ENCODE data around the gene RIT2.

RIT2 gene

GRCh38 chr18:43139288-43139946 is 23.9 kb upstream of the RIT2 start:
- FAIRE-seq: no peak
- DNase-seq (ENCODE audit: insufficient read length, low spot score): no peak
- TF ChIP-seq SPI1 (IDR thresholded peaks at IDR 0.05; ENCODE audit: low read depth, low read length): no peak
- TF ChIP-seq PAX5 (IDR thresholded peaks at IDR 0.05; ENCODE audit: insufficient read depth, low read length, severe bottlenecking): no peak
- no peak for TF ChIP-seq POU2F2 (IDR thresholded peaks at IDR 0.05; ENCODE audit: low read depth, low read length)
- no peak for TF ChIP-seq POLR2A (IDR thresholded peaks at IDR 0.05; ENCODE audit: low read depth, low read length)
- TF ChIP-seq POLR2AphosphoS5 (IDR thresholded peaks at IDR 0.05; ENCODE audit: low read depth, low read length): no peak
- no peak for TF ChIP-seq TAF1 (IDR thresholded peaks at IDR 0.05; ENCODE audit: low read depth, low read length)

GRCh38 chr18:43134876-43135275 is 19.4 kb upstream of the RIT2 start:
- FAIRE-seq (no peak), DNase-seq (ENCODE audit: insufficient read length, low spot score) (no peak)
- no peak for TF ChIP-seq POU2F2 (IDR thresholded peaks at IDR 0.05; ENCODE audit: low read depth, low read length)
- no peak for TF ChIP-seq POLR2A (IDR thresholded peaks at IDR 0.05; ENCODE audit: low read depth, low read length)
- no peak for TF ChIP-seq PAX5 (IDR thresholded peaks at IDR 0.05; ENCODE audit: insufficient read depth, low read length, severe bottlenecking)
- TF ChIP-seq POLR2AphosphoS5 (IDR thresholded peaks at IDR 0.05; ENCODE audit: low read depth, low read length): no peak
- no peak for TF ChIP-seq SPI1 (IDR thresholded peaks at IDR 0.05; ENCODE audit: low read depth, low read length)
- no peak for TF ChIP-seq TAF1 (IDR thresholded peaks at IDR 0.05; ENCODE audit: low read depth, low read length)

- TF ChIP-seq POU2F2 (IDR thresholded peaks at IDR 0.05; ENCODE audit: low read depth, low read length): no peak
- no peak for TF ChIP-seq TAF1 (IDR thresholded peaks at IDR 0.05; ENCODE audit: low read depth, low read length)
- TF ChIP-seq PAX5 (IDR thresholded peaks at IDR 0.05; ENCODE audit: insufficient read depth, low read length, severe bottlenecking): no peak
- FAIRE-seq (no peak), DNase-seq (ENCODE audit: insufficient read length, low spot score) (no peak)
Measured at GRCh38 chr18:43130716-43131260, 15.3 kb upstream of the RIT2 start.

- FAIRE-seq (no peak), DNase-seq (ENCODE audit: insufficient read length, low spot score) (no peak)
- TF ChIP-seq POLR2A (IDR thresholded peaks at IDR 0.05; ENCODE audit: low read depth, low read length) (no peak), TAF1 (IDR thresholded peaks at IDR 0.05; ENCODE audit: low read depth, low read length) (no peak)
Measured at GRCh38 chr18:43129946-43130524, 14.6 kb upstream of the RIT2 start.

- no peak for DNase-seq (ENCODE audit: insufficient read length, low spot score)
- FAIRE-seq: no peak
- TF ChIP-seq POLR2AphosphoS5 (IDR thresholded peaks at IDR 0.05; ENCODE audit: low read depth, low read length) (no peak), POU2F2 (IDR thresholded peaks at IDR 0.05; ENCODE audit: low read depth, low read length) (no peak), TAF1 (IDR thresholded peaks at IDR 0.05; ENCODE audit: low read depth, low read length) (no peak), SPI1 (IDR thresholded peaks at IDR 0.05; ENCODE audit: low read depth, low read length) (no peak), POLR2A (IDR thresholded peaks at IDR 0.05; ENCODE audit: low read depth, low read length) (no peak), PAX5 (IDR thresholded peaks at IDR 0.05; ENCODE audit: insufficient read depth, low read length, severe bottlenecking) (no peak)
Measured at GRCh38 chr18:43125471-43125870, 10.0 kb upstream of the RIT2 start.

- FAIRE-seq (no peak), DNase-seq (ENCODE audit: insufficient read length, low spot score) (no peak)
- TF ChIP-seq POLR2A (IDR thresholded peaks at IDR 0.05; ENCODE audit: low read depth, low read length) (no peak), POU2F2 (IDR thresholded peaks at IDR 0.05; ENCODE audit: low read depth, low read length) (no peak), TAF1 (IDR thresholded peaks at IDR 0.05; ENCODE audit: low read depth, low read length) (no peak), PAX5 (IDR thresholded peaks at IDR 0.05; ENCODE audit: insufficient read depth, low read length, severe bottlenecking) (no peak), POLR2AphosphoS5 (IDR thresholded peaks at IDR 0.05; ENCODE audit: low read depth, low read length) (no peak), SPI1 (IDR thresholded peaks at IDR 0.05; ENCODE audit: low read depth, low read length) (no peak)
Measured at GRCh38 chr18:43122955-43123354, 7.5 kb upstream of the RIT2 start.

- TF ChIP-seq POU2F2 (IDR thresholded peaks at IDR 0.05; ENCODE audit: low read depth, low read length): no peak
- TF ChIP-seq SPI1 (IDR thresholded peaks at IDR 0.05; ENCODE audit: low read depth, low read length): no peak
- TF ChIP-seq TAF1 (IDR thresholded peaks at IDR 0.05; ENCODE audit: low read depth, low read length): no peak
- TF ChIP-seq POLR2A (IDR thresholded peaks at IDR 0.05; ENCODE audit: low read depth, low read length): no peak
- TF ChIP-seq POLR2AphosphoS5 (IDR thresholded peaks at IDR 0.05; ENCODE audit: low read depth, low read length): no peak
- no peak for TF ChIP-seq PAX5 (IDR thresholded peaks at IDR 0.05; ENCODE audit: insufficient read depth, low read length, severe bottlenecking)
- DNase-seq (ENCODE audit: insufficient read length, low spot score) (no peak), FAIRE-seq (no peak)
Measured at GRCh38 chr18:43116699-43117294, 1.3 kb upstream of the RIT2 start.

- no peak for FAIRE-seq
- DNase-seq (ENCODE audit: insufficient read length, low spot score): no peak
- TF ChIP-seq SPI1 (IDR thresholded peaks at IDR 0.05; ENCODE audit: low read depth, low read length) (no peak), POLR2AphosphoS5 (IDR thresholded peaks at IDR 0.05; ENCODE audit: low read depth, low read length) (no peak), TAF1 (IDR thresholded peaks at IDR 0.05; ENCODE audit: low read depth, low read length) (no peak), POU2F2 (IDR thresholded peaks at IDR 0.05; ENCODE audit: low read depth, low read length) (no peak), POLR2A (IDR thresholded peaks at IDR 0.05; ENCODE audit: low read depth, low read length) (no peak), PAX5 (IDR thresholded peaks at IDR 0.05; ENCODE audit: insufficient read depth, low read length, severe bottlenecking) (no peak)
Measured at GRCh38 chr18:43113220-43113895, 2.1 kb downstream of the RIT2 start.

- no peak for FAIRE-seq
- no peak for DNase-seq (ENCODE audit: insufficient read length, low spot score)
- no peak for TF ChIP-seq TAF1 (IDR thresholded peaks at IDR 0.05; ENCODE audit: low read depth, low read length)
- TF ChIP-seq POLR2AphosphoS5 (IDR thresholded peaks at IDR 0.05; ENCODE audit: low read depth, low read length): no peak
- TF ChIP-seq SPI1 (IDR thresholded peaks at IDR 0.05; ENCODE audit: low read depth, low read length): no peak
- no peak for TF ChIP-seq PAX5 (IDR thresholded peaks at IDR 0.05; ENCODE audit: insufficient read depth, low read length, severe bottlenecking)
- no peak for TF ChIP-seq POU2F2 (IDR thresholded peaks at IDR 0.05; ENCODE audit: low read depth, low read length)
- TF ChIP-seq POLR2A (IDR thresholded peaks at IDR 0.05; ENCODE audit: low read depth, low read length): no peak
Measured at GRCh38 chr18:43108882-43109281, 6.6 kb downstream of the RIT2 start.

Measured in GM12891 (cell line).